Esophagus mucosa (tissue), 1 donor: ENCODE results near the gene PALLD. TPM values are rescaled to one million over a fixed set of nuclear protein-coding genes. Genes with fewer than 3 reads are reported as not detected.

Source experiments
- ATAC-seq: fragments of 200-7000 bp; cut with Tn5 transposase; one replicate; pipeline ENCODE4 v1.9.1; 2020
- total RNA-seq: library from RNA; stranded (reverse); gene quantifications from one replicate; pipeline ENCODE4 v1.2.4, GENCODE V29; 2023
- donor health status: DM: yes; HTN: yes; CAD: no.

Gene PALLD
- total RNA-seq, 1 donor from 2014 or later: 70.1 TPM

DNA sequence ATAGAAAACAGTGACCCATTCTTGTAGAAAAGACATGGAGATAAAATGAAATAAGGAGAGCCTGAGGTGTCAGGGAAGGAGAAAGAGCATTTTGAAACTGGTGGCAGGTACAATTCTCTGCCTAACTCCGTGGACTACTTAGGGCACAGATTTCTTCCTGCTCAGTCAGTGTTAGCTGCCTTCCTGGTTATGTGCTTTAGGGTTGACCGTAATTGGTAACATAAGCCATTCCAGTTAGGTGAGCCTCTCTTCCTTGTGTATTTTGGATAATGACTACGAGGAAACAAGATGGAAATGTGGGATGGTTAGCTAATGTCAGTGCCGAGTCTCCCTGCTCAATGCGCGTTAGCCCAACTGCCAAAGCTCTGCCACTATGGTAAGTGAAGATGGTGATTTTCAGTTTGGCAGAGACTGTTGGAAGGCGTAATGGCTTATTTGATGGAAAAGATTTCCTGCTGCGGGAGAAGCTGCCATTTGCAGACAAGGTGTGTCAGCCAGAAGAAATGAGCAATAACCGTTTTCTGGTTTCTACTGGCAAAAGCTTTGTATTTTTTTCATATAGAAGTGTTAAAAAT lies 339.1 kb downstream of the PALLD start:
- peak; percentile 68 for ATAC-seq

DNA sequence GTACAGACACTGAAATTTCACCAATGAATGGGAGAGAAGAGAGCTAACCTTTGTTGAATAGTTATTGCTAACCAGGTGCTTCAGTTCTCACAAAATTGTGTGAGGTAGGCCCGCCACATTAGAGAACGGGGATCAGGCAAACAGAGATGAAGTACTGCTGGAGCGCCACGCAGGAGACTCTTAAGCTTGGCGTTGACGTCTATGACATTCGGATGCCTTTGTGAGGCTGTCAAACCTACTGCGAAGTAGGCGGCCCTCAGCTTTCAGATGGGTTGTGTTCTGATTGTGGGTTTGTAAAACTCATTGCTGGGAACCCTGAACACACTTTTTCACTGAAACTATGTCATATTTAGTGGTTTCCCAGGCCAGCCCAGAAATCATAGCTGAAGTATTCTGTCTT lies 339.6 kb downstream of the PALLD start:
- ATAC-seq: no peak

DNA sequence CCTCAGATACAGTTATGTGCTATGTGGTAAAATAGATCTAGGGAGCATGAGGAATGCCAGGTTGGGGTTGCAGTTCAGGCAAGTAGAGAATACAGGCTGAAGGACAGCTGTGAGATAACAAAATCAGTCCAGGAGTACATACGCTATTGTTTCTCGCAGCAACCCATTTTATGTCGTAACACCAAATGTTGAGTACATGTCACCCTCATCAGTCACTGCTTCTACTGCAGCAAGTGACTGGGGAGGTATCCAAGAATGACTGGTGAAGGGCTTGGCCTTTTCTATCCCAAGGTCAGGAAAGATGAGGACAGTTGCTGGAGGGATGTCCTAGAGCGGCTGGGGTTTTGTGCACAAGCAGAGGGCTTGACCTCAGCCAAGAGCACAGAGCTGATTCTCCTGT lies 341.1 kb downstream of the PALLD start:
- no peak for ATAC-seq

DNA sequence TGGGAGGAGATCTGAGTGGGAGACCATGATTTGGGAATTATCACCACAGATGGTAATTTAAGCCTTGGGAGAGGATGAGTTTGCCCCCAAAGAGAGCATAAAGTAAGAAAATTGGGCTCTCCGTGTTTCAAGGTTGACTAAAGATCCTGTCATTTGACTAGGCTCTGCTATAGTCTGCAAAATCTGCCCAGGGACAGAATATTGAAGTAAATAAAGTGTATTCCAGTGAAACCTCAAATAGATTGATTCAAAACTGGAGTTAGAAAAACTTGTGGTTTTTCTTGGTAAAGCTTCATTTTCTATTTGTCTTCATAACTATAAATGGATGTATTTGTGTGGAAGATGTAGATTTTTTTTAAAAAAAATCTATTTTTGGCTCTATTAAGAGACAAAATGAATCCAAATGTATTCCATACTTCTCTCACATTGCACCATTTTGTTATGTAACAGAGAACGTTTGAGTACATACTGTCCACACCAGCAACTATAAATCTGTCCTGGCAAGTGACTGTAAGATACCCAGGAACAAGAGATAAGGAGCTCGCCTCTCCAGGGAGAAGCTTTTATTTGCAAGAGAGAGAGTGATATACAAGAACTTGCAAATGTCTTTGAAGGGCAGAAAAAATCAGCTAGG lies 343.0 kb downstream of the PALLD start:
- no peak for ATAC-seq

DNA sequence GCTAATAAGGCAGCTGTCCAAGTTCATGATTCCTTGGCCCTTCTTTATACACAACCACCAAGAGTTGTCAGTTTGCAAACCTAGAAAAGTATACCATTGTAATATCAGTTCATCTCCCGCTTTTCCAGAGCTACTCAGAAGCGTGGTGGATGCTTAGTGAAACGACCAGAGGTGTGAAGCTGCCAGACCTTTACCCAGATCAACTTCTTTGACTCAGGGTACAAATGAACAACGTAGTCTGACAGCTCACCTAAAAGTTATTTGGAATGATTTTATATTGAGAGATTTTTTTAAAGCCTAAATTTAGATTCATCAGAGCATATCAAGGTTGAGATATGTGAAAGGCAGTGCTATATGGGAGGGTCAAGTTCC lies 343.5 kb downstream of the PALLD start:
- ATAC-seq: no peak

DNA sequence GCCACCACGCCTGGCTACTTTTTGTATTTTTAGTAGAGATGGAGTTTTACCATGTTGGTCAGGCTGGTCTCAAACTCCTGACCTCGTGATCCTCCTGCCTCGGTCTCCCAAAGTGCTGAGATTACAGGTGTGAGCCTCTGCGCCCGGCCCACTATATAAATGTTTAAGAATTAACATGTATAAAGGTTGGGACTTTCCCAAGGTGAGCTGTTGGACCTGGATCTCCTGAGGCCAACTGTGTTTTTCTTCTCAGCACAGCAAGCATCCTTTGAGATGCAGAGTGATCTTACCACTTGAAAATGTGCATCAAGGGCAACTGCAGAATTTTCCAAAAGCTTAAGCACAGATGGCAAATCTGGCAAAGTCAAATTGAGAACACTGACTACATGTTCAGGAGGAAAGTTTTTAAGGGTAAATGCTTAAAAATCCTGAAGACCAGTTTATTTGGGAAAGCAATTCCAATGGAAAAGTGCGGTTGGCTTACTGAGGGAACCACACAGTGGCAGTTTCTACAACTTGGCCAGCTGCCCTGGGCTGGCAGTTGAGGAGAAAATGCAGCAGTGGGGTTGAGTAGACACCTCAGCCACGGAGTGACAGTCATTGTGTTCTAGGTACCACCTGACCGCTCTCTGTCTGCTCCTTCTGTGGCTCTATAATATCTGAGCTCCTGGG lies 344.3 kb downstream of the PALLD start:
- ATAC-seq: no peak

DNA sequence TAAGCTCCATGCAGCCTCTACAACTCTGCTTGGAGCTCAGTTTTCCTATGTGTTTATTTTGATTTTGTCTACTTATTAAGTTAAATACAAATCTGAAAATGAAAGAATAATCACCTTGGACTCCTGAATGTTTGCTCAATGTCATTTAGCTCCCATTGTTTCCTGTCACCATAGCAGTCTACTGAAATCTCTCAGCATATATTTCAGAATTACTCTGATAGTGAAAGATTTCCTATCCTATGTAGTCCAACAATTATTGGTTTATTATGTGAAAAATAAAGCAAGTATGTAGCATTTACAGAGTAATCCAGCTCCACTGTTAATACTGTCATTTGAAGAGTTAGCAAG lies 344.8 kb downstream of the PALLD start:
- ATAC-seq: no peak

DNA sequence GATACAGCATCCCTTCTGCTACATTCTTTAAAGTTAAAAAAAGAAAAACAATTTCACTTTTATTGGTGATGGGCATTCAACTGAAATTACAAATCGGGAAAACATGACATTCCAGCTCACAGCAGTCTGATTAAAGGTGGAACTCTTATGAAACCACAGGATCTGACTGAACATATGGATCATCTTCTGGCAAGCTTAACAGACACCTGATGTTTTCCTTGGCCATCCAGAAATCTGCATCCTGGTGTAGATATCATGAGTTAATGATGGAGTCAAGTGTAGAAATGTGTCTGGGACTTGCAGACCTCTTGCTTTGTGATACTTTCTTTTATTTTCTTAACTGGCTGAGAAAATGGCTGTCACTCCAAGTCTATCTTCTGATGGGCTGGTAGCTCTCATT lies 345.3 kb downstream of the PALLD start:
- ATAC-seq: no peak

DNA sequence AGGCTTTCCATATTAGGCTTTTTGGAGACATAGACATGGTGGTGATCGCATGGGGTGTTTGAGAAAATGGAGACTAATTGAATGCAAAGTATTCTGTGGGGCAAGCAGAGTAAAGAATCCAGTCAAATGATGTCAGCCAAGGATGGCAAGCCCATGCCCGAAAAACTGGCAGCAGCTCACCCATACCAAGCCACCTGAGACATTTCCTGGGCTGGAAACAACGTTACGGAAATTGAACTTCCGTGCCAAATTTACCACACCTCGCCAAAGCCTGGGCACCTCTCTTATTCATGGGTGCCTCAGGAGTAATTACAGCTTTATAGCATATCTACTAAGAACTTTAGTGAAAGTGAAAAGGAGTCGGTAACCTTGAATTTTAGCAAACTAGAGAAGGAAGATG lies 346.8 kb downstream of the PALLD start:
- ATAC-seq: peak; percentile 89

DNA sequence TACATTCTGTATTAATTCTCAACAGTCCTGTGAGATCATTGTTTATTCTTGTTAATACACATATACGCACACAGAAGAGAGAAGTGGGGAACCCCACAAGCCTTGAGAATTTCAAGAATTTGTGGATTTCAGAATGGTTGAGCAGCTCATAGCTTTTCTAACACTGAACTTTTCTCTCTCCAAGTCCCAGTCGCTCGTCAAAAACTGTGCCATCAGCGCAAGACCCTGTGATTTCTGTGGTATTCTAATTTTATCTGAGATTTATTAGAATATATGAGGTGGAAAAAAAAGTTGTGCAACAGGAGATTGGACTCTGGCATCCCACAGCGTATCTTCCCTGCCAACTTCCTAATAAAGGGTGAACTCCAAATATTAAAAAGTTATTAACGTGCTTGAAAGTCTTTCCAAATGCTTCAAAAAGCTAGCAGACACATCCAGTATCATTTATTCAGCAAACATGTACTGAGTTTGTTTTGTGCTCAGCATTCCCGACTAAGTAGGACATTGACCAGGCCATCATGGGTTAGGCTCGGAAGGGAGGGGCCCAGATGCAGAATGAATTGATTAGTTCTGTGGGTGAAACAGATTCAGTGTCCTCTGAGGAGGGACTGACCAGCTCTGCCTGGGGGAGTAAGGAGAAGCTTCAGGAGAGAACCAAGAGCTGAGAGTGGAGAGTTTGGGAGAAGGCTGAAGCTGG lies 347.6 kb downstream of the PALLD start:
- ATAC-seq: no peak

DNA sequence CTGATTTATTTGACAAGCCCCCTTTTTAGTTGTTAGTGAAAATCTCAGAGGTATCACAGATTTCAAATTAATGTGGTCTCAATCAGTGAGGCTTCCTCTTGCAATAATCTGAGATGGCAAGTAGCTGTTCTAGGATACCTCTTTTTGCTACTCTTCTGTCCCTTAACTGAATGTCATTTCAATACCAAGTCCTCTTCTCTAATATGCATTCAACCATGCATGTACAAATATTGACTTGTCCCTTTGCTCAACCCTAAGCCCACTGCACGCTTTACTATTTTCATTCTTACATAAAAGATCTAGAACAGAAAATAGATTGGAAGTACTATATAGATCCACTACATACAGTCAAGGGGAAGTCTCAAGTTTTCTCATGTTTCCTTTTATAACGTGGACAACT lies 349.0 kb downstream of the PALLD start:
- no peak for ATAC-seq

DNA sequence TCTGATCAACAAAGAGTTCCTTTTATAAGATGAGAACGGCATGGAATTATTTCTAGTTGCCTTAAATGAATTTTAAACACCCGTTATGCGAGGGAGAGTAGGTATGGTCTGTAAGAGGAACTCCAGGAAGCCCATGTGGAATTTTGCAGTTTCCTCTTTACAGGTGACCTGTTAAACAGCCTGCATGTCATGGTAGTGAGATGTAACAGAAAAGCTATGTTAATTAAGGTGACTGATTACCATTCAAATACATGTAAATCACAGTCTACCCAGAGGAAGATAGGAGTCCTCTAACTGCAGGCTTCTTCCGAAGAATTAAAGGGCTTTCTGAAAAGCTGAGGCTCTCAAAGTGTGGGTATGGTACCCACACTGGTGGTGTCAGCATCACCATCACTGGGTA lies 349.6 kb downstream of the PALLD start:
- ATAC-seq: no peak

DNA sequence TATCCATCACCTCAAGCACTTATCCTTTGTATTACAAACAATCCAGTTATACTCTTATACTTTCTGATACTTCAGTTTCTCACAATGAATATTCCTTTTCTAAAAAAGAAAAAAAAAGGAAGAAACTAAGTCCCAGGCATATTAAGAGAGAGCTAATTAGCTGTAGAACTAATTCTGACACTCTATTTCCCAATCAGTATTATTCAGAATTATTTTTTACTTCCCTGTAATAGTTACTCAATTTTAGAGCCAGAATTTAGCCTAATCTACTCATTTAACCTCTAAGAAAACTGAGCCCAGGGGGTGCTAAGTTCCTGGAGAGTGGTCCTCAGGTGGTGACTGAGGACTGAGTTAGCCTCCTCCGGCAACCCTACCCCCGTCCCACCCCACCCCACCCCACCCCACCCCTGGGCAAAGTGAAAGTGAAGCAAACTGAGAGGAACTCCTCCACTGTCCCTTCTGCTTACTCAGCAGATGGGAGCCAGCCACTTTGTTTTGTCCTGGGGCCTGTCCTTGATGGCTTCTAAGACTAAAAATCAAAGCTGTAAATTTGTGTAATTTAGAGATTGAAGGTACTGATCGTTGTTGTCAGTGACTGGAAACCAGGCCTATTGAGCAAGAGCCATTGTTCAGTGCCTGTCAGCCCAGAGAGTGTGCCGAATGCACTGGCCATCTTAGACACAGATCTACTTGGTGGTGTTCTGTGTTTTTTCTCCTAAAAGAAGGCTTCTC lies 351.1 kb downstream of the PALLD start:
- peak; percentile 47 for ATAC-seq

DNA sequence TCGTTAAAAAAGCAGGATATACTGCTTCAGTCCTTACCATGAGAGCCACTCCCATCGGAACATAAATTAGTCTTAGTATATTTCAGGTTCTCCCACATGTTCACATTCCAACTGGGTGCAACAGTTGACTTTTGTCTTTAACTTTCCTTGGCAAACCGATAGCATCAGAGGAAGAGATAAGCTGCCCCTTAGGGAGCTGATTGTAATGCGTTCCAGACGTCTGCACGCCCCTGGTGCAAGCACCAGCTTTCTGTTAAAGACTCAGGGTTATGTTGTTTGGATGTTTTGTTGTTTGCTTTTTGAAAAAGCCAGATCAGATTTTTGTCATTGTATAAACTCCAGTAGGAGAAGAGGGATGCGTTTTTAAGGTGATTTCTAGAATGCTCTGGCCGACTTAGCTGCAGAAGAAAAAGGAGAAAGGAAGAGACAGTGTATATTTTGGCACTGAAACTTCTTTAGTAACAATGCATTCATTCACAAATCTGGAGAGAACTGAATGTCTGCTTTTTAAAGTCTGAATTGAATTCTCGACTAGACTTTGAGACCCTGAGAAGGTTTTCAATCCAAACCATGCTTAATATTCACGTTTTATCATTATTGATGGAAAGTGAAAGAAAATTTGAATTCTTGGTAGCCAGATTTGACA lies 352.3 kb downstream of the PALLD start:
- ATAC-seq: peak; percentile 72

DNA sequence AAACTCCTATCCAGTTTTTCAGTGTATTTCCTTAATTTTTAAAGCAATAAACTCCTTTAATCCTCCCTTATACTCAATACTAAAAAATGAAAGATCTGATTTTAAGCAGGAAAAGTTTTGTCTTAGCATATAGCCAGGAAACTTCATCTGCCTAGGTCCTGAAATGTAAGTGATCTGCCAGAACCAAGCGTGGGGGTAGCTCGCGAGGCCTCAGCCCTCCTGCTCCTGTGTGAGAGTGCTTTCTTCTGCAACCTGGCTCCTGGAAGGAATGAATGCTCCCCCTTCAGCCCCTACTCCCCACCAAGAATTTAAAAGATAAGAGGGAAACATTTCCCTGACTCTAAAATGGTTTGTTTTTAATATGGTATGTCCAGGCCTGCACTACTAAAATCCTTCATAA lies 353.1 kb downstream of the PALLD start:
- no peak for ATAC-seq

DNA sequence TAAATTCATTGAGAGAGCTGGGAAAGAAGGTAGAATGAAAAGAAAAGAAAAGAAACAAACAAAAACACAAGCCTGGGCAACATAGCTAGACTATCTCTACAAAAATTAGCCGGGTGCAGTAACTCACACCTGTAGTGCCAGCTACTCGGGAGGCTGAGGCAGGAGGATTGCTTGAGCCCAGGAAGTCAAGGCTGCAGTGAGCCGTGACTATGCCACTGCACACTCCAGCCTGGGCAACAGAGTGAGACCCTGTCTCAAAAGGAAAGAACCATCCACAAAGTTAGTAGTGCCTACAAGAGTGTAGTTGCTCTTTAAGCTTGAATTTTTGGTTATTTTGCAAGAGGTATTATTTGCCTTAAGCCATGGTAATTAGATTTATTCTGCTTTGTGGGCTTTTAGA lies 355.5 kb downstream of the PALLD start:
- no peak for ATAC-seq

DNA sequence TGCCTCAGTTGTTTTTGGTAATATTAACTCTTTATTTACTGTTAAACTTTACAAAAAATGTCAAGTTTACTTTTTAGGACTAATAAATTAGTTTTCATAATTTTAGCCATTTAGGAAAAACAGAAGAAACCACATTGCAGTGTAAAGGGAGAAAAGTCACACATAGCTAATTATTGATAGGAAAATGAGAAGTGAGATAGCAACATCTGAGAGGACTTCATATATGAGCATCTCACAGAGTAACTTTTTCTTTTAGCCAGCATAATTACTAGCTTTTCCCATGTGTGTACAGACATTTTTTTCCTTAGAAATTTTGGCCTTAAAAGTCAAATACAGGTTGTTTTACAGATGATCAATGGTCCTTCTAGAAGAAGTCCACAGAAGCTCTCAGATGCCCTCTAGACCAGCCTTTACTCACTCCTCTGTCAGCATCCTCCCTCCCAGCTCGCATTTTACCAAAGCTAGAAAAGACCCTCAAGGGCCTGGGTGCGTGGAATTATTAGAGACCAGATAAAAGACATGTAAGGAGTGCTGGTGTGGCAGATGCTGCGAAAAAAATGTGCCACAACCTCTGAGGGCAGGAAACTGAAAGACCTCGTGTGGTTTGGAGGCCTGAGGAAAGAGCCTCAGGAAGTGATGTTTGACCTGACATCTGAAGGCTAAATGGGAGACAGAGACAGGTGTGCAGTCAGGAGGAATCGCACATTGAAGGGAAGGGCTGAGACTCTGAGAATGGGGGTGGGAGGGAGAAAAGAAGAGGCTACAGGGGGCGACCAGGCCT lies 356.3 kb downstream of the PALLD start:
- no peak for ATAC-seq

DNA sequence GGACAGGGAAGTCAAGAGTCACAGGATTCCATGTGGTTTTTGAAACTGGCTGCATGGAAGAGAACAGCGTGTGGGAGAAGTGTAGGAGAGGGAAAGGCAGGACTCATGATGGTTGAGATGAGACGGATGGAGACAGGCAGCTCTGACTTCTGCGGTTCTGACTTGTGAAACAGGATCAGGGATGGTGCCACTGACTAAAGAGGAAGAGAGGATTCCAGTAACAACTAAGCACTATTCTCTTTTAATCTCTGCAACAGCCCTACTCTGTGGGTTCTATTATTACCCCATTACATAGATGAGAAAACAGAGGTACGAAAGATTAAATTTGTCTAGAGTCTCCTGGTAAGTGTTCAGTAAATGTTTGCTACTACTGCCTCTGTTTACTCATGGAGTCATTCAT lies 356.9 kb downstream of the PALLD start:
- no peak for ATAC-seq

DNA sequence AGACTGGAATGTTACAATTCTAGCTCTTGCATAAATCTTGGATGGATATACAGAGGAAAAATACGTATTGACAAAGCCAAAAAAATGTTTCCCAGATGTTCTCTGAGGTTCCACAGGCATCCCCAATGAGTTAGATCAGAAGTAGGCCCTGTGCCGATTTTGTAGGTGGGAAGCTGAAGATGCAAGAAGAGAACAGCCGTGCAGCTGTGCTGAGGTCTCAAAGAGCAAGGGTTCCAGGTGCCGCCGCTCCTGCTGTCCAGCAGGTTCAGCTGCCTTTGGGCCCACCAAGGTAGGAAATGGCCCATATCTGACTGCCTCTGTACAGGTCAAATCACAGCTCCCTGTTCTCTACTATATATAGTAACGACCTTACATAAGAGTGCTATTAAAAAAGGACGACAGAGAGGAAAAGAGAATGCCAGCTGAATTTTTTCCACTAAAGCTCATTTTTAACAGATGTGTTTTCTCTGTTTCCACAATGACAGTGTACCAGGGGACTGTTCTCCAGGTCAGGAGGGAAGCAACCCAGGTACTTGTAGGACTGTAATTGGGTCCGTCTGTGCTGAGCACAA lies 357.6 kb downstream of the PALLD start:
- ATAC-seq: peak; percentile 17

DNA sequence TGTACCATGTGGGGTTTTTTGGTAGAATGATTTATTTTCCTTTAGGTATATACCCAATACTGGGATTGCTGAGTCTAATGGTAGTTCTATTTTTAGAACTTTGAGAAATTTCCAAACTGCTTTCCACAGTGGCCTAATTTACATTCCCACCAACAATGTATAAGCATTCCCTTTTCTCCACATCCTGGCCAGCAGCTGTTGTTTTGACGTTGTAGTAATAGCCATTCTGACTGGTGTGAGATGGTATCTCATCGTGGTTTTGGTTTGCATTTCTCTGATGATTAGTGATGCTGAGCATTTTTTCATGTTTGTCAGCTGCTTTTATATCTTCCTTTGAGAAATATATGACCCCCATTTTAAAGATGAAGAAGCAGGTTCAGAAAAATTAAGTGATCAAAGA lies 359.5 kb downstream of the PALLD start:
- ATAC-seq: no peak

DNA sequence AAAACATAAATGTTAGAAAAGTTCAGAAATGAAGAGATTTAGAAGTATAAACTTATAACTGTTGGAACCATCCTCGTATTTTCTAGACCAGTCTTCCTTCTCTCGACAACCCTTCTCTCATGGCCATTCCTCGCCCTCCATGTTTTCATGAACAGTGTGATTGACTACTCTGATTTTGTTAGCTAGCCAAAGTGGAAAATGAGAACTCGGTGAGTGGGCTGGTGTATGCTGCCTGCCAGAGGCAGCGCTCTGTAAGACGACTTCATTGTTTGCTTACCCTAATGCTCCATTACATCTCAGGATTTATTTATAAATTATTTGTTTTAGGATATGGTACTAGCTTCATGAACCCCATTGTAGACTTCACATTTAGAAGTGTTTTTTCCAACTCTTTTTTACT lies 360.2 kb downstream of the PALLD start:
- no peak for ATAC-seq
